Neural cell (in vitro differentiated cells): Measurements from ENCODE around the gene UNC5A.

Source experiments
- EP300 ChIP-seq: fragments of 450-650 bp; conservative IDR thresholded peaks from 2 replicates; pipeline ENCODE4 v1.6.1; 2014; ENCODE audit warnings: antibody characterized with exemption, mild to moderate bottlenecking, moderate library complexity; ENCODE audit not compliant: poor library complexity, severe bottlenecking
- EZH2 ChIP-seq: fragments of 200-600, 300-800 bp; shearing (Covaris generic), sonication (generic); IDR thresholded peaks from 2 replicates; pipeline ENCODE4 v1.6.1; 2014; ENCODE audit warnings: antibody characterized with exemption, low read length, borderline replicate concordance, mild to moderate bottlenecking; ENCODE audit not compliant: insufficient read depth, poor library complexity, severe bottlenecking
- MXI1 ChIP-seq: fragments of 450-650 bp; conservative IDR thresholded peaks from 2 replicates; pipeline ENCODE4 v1.6.1; 2014; ENCODE audit warnings: antibody characterized with exemption, mild to moderate bottlenecking; ENCODE audit not compliant: poor library complexity, severe bottlenecking
- POLR2AphosphoS5 ChIP-seq: IDR thresholded peaks from 2 replicates; pipeline ENCODE4 v1.6.1; 2012
- TF ChIP-seq, protein P1 (sequence below): fragments of 450-650 bp; IDR thresholded peaks from 2 replicates; pipeline ENCODE4 v1.5.1; 2014; ENCODE audit warnings: antibody characterized with exemption, mild to moderate bottlenecking, moderate library complexity; ENCODE audit not compliant: poor library complexity, severe bottlenecking

DNA sequence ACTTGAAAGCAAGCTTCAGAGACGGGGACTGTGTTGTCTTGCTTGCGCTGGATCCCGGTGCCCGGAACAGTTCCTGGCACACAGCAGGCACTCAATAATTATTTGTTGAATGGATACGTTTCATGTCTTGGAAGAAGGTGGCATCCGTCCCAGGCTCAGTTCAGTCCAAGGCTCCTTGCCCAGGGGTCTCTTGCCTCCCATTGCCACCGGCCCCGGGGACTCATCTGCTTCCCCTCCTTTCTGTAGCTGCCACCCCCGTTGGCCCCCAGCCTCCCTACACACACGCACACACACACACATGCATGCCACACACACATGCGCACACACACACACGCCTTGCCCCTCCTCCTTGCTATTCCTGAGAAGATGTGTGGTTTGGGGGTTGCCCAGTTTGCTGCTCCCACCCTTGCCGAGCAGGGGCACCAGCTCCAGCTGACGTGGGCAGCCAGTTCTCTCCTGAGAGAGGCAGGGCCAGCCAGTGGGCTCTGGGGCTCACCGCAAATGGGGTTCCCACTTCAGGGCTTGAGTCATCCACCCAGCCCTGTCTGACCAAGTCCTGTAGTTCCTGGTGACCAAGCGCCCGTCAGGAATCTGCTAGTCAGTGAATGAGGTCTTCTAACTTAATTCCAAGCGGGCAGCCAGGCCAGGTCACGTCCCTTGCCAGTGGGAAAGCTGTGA is 47.0 kb downstream of the UNC5A start:
- TF ChIP-seq, protein P1, sequence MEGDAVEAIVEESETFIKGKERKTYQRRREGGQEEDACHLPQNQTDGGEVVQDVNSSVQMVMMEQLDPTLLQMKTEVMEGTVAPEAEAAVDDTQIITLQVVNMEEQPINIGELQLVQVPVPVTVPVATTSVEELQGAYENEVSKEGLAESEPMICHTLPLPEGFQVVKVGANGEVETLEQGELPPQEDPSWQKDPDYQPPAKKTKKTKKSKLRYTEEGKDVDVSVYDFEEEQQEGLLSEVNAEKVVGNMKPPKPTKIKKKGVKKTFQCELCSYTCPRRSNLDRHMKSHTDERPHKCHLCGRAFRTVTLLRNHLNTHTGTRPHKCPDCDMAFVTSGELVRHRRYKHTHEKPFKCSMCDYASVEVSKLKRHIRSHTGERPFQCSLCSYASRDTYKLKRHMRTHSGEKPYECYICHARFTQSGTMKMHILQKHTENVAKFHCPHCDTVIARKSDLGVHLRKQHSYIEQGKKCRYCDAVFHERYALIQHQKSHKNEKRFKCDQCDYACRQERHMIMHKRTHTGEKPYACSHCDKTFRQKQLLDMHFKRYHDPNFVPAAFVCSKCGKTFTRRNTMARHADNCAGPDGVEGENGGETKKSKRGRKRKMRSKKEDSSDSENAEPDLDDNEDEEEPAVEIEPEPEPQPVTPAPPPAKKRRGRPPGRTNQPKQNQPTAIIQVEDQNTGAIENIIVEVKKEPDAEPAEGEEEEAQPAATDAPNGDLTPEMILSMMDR: no peak
- TF ChIP-seq POLR2AphosphoS5: no peak
- no peak for TF ChIP-seq EP300
- TF ChIP-seq MXI1: no peak
- TF ChIP-seq EZH2: no peak
